HEK293T (cell line): ENCODE measurements around the gene PHOSPHO1.

Source experiments
- CTCF ChIA-PET: fragments of 350-600 bp; formaldehyde crosslinking; extraction: SDS; loops from one replicate; lab custom pipeline; 2021; ENCODE audit warnings: antibody characterized with exemption, inconsistent platforms; lab: Yijun Ruan, JAX
- POLR2A ChIA-PET: fragments of 350-600 bp; formaldehyde crosslinking; extraction: SDS; loops from one replicate; lab custom pipeline; 2020; ENCODE audit warnings: antibody characterized with exemption, inconsistent platforms; lab: Yijun Ruan, JAX
- DNase-seq: peaks from one replicate; pipeline ENCODE4 v3.0.0; 2012; ENCODE audit warnings: mixed read lengths; ENCODE audit errors: extremely low spot score
- ARNT ChIP-seq: fragments of 450-650 bp; IDR thresholded peaks from 2 replicates; pipeline ENCODE4 v1.6.1; 2017; ENCODE audit warnings: mild to moderate bottlenecking
- BHLHE40 ChIP-seq: fragments of 450-650 bp; IDR thresholded peaks from 2 replicates; pipeline ENCODE4 v1.6.1; 2016; ENCODE audit warnings: mild to moderate bottlenecking, moderate library complexity, borderline replicate concordance
- CTBP1 ChIP-seq: fragments of 450-650 bp; IDR thresholded peaks from 2 replicates; pipeline ENCODE4 v1.6.1; 2016; ENCODE audit warnings: borderline replicate concordance
- ELF4 ChIP-seq: fragments of 450-650 bp; IDR thresholded peaks from 2 replicates; pipeline ENCODE4 v1.6.1; 2017; ENCODE audit warnings: antibody characterized with exemption
- FOXA1 ChIP-seq: fragments of 450-650 bp; IDR thresholded peaks from 2 replicates; pipeline ENCODE4 v1.6.1; 2016; ENCODE audit warnings: mild to moderate bottlenecking
- FOXK2 ChIP-seq: fragments of 450-650 bp; IDR thresholded peaks from 2 replicates; pipeline ENCODE4 v1.6.1; 2016; ENCODE audit warnings: mild to moderate bottlenecking
- FOXM1 ChIP-seq: fragments of 450-650 bp; IDR thresholded peaks from 2 replicates; pipeline ENCODE4 v1.6.1; 2017; ENCODE audit warnings: mild to moderate bottlenecking, borderline replicate concordance
- HDGF ChIP-seq: fragments of 450-650 bp; IDR thresholded peaks from 2 replicates; pipeline ENCODE4 v1.6.1; 2017; ENCODE audit warnings: antibody characterized with exemption, borderline replicate concordance
- L3MBTL2 ChIP-seq: fragments of 450-650 bp; conservative IDR thresholded peaks from 2 replicates; pipeline ENCODE4 v1.6.1; 2016; ENCODE audit warnings: mild to moderate bottlenecking
- LEF1 ChIP-seq: fragments of 450-650 bp; IDR thresholded peaks from 2 replicates; pipeline ENCODE4 v1.6.1; 2017; ENCODE audit warnings: mild to moderate bottlenecking, borderline replicate concordance
- NFRKB ChIP-seq: fragments of 450-650 bp; IDR thresholded peaks from 2 replicates; pipeline ENCODE4 v1.6.1; 2016; ENCODE audit warnings: mild to moderate bottlenecking, moderate library complexity
- PKNOX1 ChIP-seq: fragments of 450-650 bp; IDR thresholded peaks from 2 replicates; pipeline ENCODE4 v1.6.1; 2016
- SP1 ChIP-seq: fragments of 450-650 bp; IDR thresholded peaks from 2 replicates; pipeline ENCODE4 v1.6.1; 2017
- SUZ12 ChIP-seq: fragments of 450-650 bp; IDR thresholded peaks from 2 replicates; pipeline ENCODE4 v1.6.1; 2016; ENCODE audit warnings: mild to moderate bottlenecking
- TARDBP ChIP-seq: fragments of 450-650 bp; IDR thresholded peaks from 2 replicates; pipeline ENCODE4 v1.6.1; 2016
- ZNF384 ChIP-seq: fragments of 450-650 bp; IDR thresholded peaks from 2 replicates; pipeline ENCODE4 v1.6.1; 2016

The PHOSPHO1 gene

GRCh38 chr17:49193513-49194296, 36.9 kb downstream of the PHOSPHO1 start:
- ChIA-PET CTCF (no interaction called here), POLR2A (interaction anchor here (0.9 to 3.5 kb wide), 6 partner anchors 11 to 232 kb away, joined by 3 to 12 read pairs (median 4); no protein-coding TSS in a partner anchor)
- peak; percentile 96 for TF ChIP-seq PKNOX1
- TF ChIP-seq L3MBTL2 = peak; percentile 80
- no peak for TF ChIP-seq NFRKB
- TF ChIP-seq TARDBP = no peak
- TF ChIP-seq SUZ12 = no peak
- no peak for TF ChIP-seq FOXA1
- no peak for TF ChIP-seq FOXM1
- TF ChIP-seq ZNF384 = peak; percentile 82; the same call in 1 of the 2 replicates
- peak; percentile 33; the same call in 1 of the 2 replicates for TF ChIP-seq CTBP1
- TF ChIP-seq FOXK2 = no peak
- no peak for TF ChIP-seq ELF4
- peak; percentile 61 for DNase-seq

GRCh38 chr17:49191917-49192741, 38.5 kb downstream of the PHOSPHO1 start:
- DNase-seq = peak; percentile 78
- POLR2A ChIA-PET = interaction anchor here (0.7 to 3.5 kb wide), 21 partner anchors 9 to 308 kb away, joined by 3 to 22 read pairs (median 4); partner anchors contain the start of gene PHOSPHO1
- CTCF ChIA-PET = interaction anchor here (1.2 kb wide), 2 partner anchors 12 to 13 kb away, joined by 3 to 5 read pairs; no protein-coding TSS in a partner anchor
- TF ChIP-seq ZNF384 = no peak
- no peak for TF ChIP-seq NFRKB
- TF ChIP-seq CTBP1 = no peak
- TF ChIP-seq LEF1 = no peak
- TF ChIP-seq BHLHE40 = no peak
- no peak for TF ChIP-seq PKNOX1
- TF ChIP-seq ELF4 = peak; percentile 39; the same call in 1 of the 2 replicates
- TF ChIP-seq FOXK2 = no peak
- peak; percentile 3; the same call in 1 of the 2 replicates for TF ChIP-seq FOXM1
- TF ChIP-seq ARNT = no peak
- TF ChIP-seq TARDBP = peak; percentile 65; the same call in 1 of the 2 replicates
- TF ChIP-seq HDGF = no peak
- TF ChIP-seq FOXA1 = no peak
- TF ChIP-seq SP1 = no peak
- no peak for TF ChIP-seq SUZ12
- TF ChIP-seq L3MBTL2 = peak; percentile 94

GRCh38 chr17:49191409-49191916, 39.1 kb downstream of the PHOSPHO1 start:
- ChIA-PET CTCF (interaction anchor here (1.2 kb wide), 2 partner anchors 11 to 12 kb away, joined by 3 to 5 read pairs; no protein-coding TSS in a partner anchor), POLR2A (interaction anchor here (0.7 to 2.3 kb wide), 13 partner anchors 9 to 179 kb away, joined by 3 to 22 read pairs (median 5); partner anchors contain the start of gene PHOSPHO1)
- TF ChIP-seq ARNT = no peak
- no peak for TF ChIP-seq SP1
- TF ChIP-seq FOXM1 = no peak
- no peak for TF ChIP-seq NFRKB
- TF ChIP-seq HDGF = no peak
- no peak for TF ChIP-seq ELF4
- TF ChIP-seq CTBP1 = no peak
- TF ChIP-seq PKNOX1 = no peak
- TF ChIP-seq SUZ12 = no peak
- no peak for TF ChIP-seq FOXK2
- no peak for TF ChIP-seq BHLHE40
- TF ChIP-seq LEF1 = no peak
- no peak for TF ChIP-seq FOXA1
- TF ChIP-seq L3MBTL2 = no peak
- no peak for TF ChIP-seq ZNF384
- no peak for TF ChIP-seq TARDBP
- DNase-seq = no peak

- CTCF ChIA-PET = no interaction called here
- DNase-seq = no peak
- POLR2A ChIA-PET = interaction anchor here (0.9 to 1.3 kb wide), 2 partner anchors 10 to 299 kb away, joined by 3 to 5 read pairs; partner anchors contain the start of gene ATP5MC1
These were observed 39.7 kb downstream of the PHOSPHO1 start for GRCh38 chr17:49190932-49191331.

More at GRCh38 chr17:49190932-49191331, 39.7 kb downstream of the PHOSPHO1 start:
- TF ChIP-seq ZNF384 (no peak), PKNOX1 (peak; percentile 60)
